Measurements from ENCODE around the gene NOSTRIN. TPM values are rescaled to one million over a fixed set of nuclear protein-coding genes. Genes with fewer than 3 reads are reported as not detected.
A peak's percentile ranks its signal among the peaks of the same experiment; 100 is the strongest.

NOSTRIN gene
- total RNA-seq, 1 experiment from 2014 or later: not detected

- Histone ChIP-seq H3K4me1 (ENCODE audit: insufficient read depth, low read length) (no peaks in the 10 kb centered on the region), H3K9me3 (ENCODE audit: control insufficient read depth, low read depth, low read length) (no peaks in the 10 kb centered on the region), H3K27ac (ENCODE audit: insufficient read length, low read depth, low read length) (no peak overlapping the region), H3K79me1 (ENCODE audit: insufficient read depth, low read depth, low read length, poor library complexity, severe bottlenecking) (no peaks in the 10 kb centered on the region), H4K91ac (ENCODE audit: insufficient read length, low read depth, low read length) (no peak overlapping the region), H4K20me1 (ENCODE audit: control insufficient read depth, insufficient read depth, insufficient read length) (no peaks in the 10 kb centered on the region), H3K23me2 (ENCODE audit: insufficient read length, low read depth, low read length, poor library complexity, severe bottlenecking) (no peaks in the 10 kb centered on the region), H3K14ac (ENCODE audit: insufficient read depth, low read length) (no peak overlapping the region), H2BK120ac (ENCODE audit: low read depth, low read length, poor library complexity, severe bottlenecking) (no peak overlapping the region), H2BK12ac (ENCODE audit: insufficient read length, low read depth, low read length) (no peak overlapping the region), H3T11ph (ENCODE audit: low read length) (no peak overlapping the region), H4K5ac (ENCODE audit: insufficient read length, low read depth, low read length) (peak overlapping the region; percentile 83), H3K23ac (ENCODE audit: insufficient read length, low read depth, low read length) (no peak overlapping the region), H4K8ac (replicated peaks; ENCODE audit: insufficient read length, low read depth, low read length) (peak overlapping the region; percentile 77), H3K79me2 (ENCODE audit: insufficient read depth, low read length) (no peaks in the 10 kb centered on the region), H3K56ac (ENCODE audit: insufficient read length, low read depth, low read length) (no peak overlapping the region), H3K4me2 (ENCODE audit: insufficient read depth, insufficient read length, low read length) (no peak overlapping the region), H2BK20ac (ENCODE audit: low read depth, low read length, poor library complexity, severe bottlenecking) (no peak overlapping the region), H3K4ac (ENCODE audit: low read depth, low read length) (no peak overlapping the region), H3K27me3 (ENCODE audit: insufficient read depth, low read length) (no peaks in the 10 kb centered on the region), H3K9ac (ENCODE audit: extremely low read depth, insufficient read length, low read length) (no peak overlapping the region), H2AK5ac (ENCODE audit: insufficient read length, low read length) (no peak overlapping the region), H2BK5ac (ENCODE audit: insufficient read length, low read length) (no peak overlapping the region), H2BK15ac (ENCODE audit: low read depth, low read length) (no peak overlapping the region), H2AFZ (ENCODE audit: low read length) (no peak overlapping the region), H3K18ac (ENCODE audit: insufficient read length, low read depth, low read length) (no peak overlapping the region)
- TF ChIP-seq, protein P1, sequence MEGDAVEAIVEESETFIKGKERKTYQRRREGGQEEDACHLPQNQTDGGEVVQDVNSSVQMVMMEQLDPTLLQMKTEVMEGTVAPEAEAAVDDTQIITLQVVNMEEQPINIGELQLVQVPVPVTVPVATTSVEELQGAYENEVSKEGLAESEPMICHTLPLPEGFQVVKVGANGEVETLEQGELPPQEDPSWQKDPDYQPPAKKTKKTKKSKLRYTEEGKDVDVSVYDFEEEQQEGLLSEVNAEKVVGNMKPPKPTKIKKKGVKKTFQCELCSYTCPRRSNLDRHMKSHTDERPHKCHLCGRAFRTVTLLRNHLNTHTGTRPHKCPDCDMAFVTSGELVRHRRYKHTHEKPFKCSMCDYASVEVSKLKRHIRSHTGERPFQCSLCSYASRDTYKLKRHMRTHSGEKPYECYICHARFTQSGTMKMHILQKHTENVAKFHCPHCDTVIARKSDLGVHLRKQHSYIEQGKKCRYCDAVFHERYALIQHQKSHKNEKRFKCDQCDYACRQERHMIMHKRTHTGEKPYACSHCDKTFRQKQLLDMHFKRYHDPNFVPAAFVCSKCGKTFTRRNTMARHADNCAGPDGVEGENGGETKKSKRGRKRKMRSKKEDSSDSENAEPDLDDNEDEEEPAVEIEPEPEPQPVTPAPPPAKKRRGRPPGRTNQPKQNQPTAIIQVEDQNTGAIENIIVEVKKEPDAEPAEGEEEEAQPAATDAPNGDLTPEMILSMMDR (conservative IDR thresholded peaks at IDR 0.05): no peak
- no CpG with 5 or more reads among the region's 5 CpGs for WGBS (ENCODE audit: extremely low coverage, insufficient read length, low lambda C conversion rate)
- Mint-ChIP-seq H3K36me3 (ENCODE audit: insufficient read depth in 1 of 3, low read depth in 3 of 3) (peaks cover 7 to 13% (median 11%) of the 10 kb centered on the region in 3 experiments; a peak in 6 of 7 replicates), H3K27me3 (ENCODE audit: low read depth) (no peaks in the 10 kb centered on the region), H3K4me3 (no peak overlapping the region), H3K4me1 (peaks cover 10 to 11% of the 10 kb centered on the region in 2 experiments; a peak in 2 of 4 replicates), H3K27ac (no peak overlapping the region), H3K9me3 (no peaks in the 10 kb centered on the region)
- DNase-seq: no peak
These were observed 52.2 kb downstream of the NOSTRIN start for GRCh38 chr2:168854651-168855050.

All from H9 (cell line).